ENCODE results near the gene LAMTOR2. TPM values are rescaled to one million over a fixed set of nuclear protein-coding genes. Genes with fewer than 3 reads are reported as not detected.

LAMTOR2 gene
- total and polyA plus RNA-seq, 2 donors (not counting 1 experiment from before 2014, with no cell fraction given), result 56.3 to 84.7 TPM

- Histone ChIP-seq H3K36me3 (ENCODE audit: control insufficient read depth, insufficient read depth, low read length) (no peaks in the 10 kb centered on the region), H3K4me1 (ENCODE audit: control insufficient read depth, extremely low read depth, insufficient read depth, low read length) (peaks cover 42% of the 10 kb centered on the region), H3K4me3 (replicated peaks in 1 of 4; ENCODE audit: control extremely low read depth in 1 of 4, insufficient read depth in 1 of 4, low read depth in 3 of 4, low read length in 4 of 4) (peak overlapping the region in 1 of 4 experiments; percentile 40), H3K4me2 (ENCODE audit: extremely low read depth, insufficient read depth, low read length) (peak overlapping the region; percentile 49), H4K20me1 (ENCODE audit: control insufficient read depth, extremely low read depth, insufficient read depth, low read length) (no peaks in the 10 kb centered on the region), H3K9ac (ENCODE audit: insufficient read depth, low read length) (peak overlapping the region; percentile 59), H2AFZ (ENCODE audit: low read length) (no peak overlapping the region), H3K79me2 (ENCODE audit: control insufficient read depth, insufficient read depth, low read length) (peaks cover 7% of the 10 kb centered on the region), H3K27me3 (ENCODE audit: control insufficient read depth, insufficient read depth, low read length) (no peaks in the 10 kb centered on the region), H3K9me3 (ENCODE audit: control insufficient read depth, insufficient read depth, low read depth, low read length) (no peaks in the 10 kb centered on the region), H3K27ac (ENCODE audit: insufficient read depth, low read length) (peak overlapping the region; percentile 92)
- peak in 1 of 2 donors; percentile 54 for DNase-seq (ENCODE audit: low read depth in 2 of 2)
- TF ChIP-seq CTCF (conservative IDR thresholded peaks at IDR 0.05 in 1 of 2, IDR thresholded peaks at IDR 0.05 in 1 of 2; ENCODE audit: low read depth in 1 of 2, low read length in 2 of 2), result no peak
Observed at GRCh38 chr1:156106624-156107488, 52.3 kb downstream of the LAMTOR2 start.

- Histone ChIP-seq H3K9me3 (ENCODE audit: control insufficient read depth, insufficient read depth, low read depth, low read length) (no peaks in the 10 kb centered on the region), H3K9ac (ENCODE audit: insufficient read depth, low read length) (no peak overlapping the region), H3K27ac (ENCODE audit: insufficient read depth, low read length) (no peak overlapping the region), H3K79me2 (ENCODE audit: control insufficient read depth, insufficient read depth, low read length) (peaks cover 5% of the 10 kb centered on the region), H2AFZ (ENCODE audit: low read length) (no peak overlapping the region), H3K36me3 (ENCODE audit: control insufficient read depth, insufficient read depth, low read length) (no peaks in the 10 kb centered on the region), H4K20me1 (ENCODE audit: control insufficient read depth, extremely low read depth, insufficient read depth, low read length) (no peaks in the 10 kb centered on the region), H3K4me2 (ENCODE audit: extremely low read depth, insufficient read depth, low read length) (no peak overlapping the region), H3K4me1 (ENCODE audit: control insufficient read depth, extremely low read depth, insufficient read depth, low read length) (peaks cover 37% of the 10 kb centered on the region), H3K4me3 (replicated peaks in 1 of 4; ENCODE audit: control extremely low read depth in 1 of 4, insufficient read depth in 1 of 4, low read depth in 3 of 4, low read length in 4 of 4) (no peak overlapping the region), H3K27me3 (ENCODE audit: control insufficient read depth, insufficient read depth, low read length) (no peaks in the 10 kb centered on the region)
- DNase-seq (ENCODE audit: low read depth in 2 of 2), result no peak
- TF ChIP-seq EZH2 (IDR thresholded peaks at IDR 0.05; ENCODE audit: low read length, missing control alignments), result no peak
- no peak for TF ChIP-seq CTCF (conservative IDR thresholded peaks at IDR 0.05 in 1 of 2, IDR thresholded peaks at IDR 0.05 in 1 of 2; ENCODE audit: low read depth in 1 of 2, low read length in 2 of 2)
Observed at GRCh38 chr1:156108057-156108456, 53.5 kb downstream of the LAMTOR2 start.

Other genes with a start within 250 kb of the LAMTOR2 start
- gene GON4L, start 197.6 kb upstream of the LAMTOR2 start, total RNA-seq, result 22.1 and 30.9 TPM in 2 replicates
- 20.2 and 20.3 TPM in 2 replicates for gene GON4L, start 197.6 kb upstream of the LAMTOR2 start, polyA plus RNA-seq
- gene SYT11, start 195.2 kb upstream of the LAMTOR2 start, total RNA-seq, result 30.3 and 71.3 TPM in 2 replicates
- gene SYT11, start 195.2 kb upstream of the LAMTOR2 start, polyA plus RNA-seq, result 36.8 and 53.7 TPM in 2 replicates
- gene RIT1, start 143.4 kb upstream of the LAMTOR2 start, total RNA-seq, result 25.2 and 33.4 TPM in 2 replicates
- 51.0 and 56.8 TPM in 2 replicates for gene RIT1, start 143.4 kb upstream of the LAMTOR2 start, polyA plus RNA-seq
- 18.2 and 24.6 TPM in 2 replicates for gene KHDC4, start 120.4 kb upstream of the LAMTOR2 start, total RNA-seq
- 19.5 and 25.4 TPM in 2 replicates for gene KHDC4, start 120.4 kb upstream of the LAMTOR2 start, polyA plus RNA-seq
- gene RXFP4, start 113.1 kb upstream of the LAMTOR2 start, total RNA-seq, result not detected in 2 replicates
- not detected in 2 replicates for gene RXFP4, start 113.1 kb upstream of the LAMTOR2 start, polyA plus RNA-seq
- 208 and 276 TPM in 2 replicates for gene ARHGEF2, start 76.2 kb upstream of the LAMTOR2 start, total RNA-seq
- 93.9 and 103 TPM in 2 replicates for gene ARHGEF2, start 76.2 kb upstream of the LAMTOR2 start, polyA plus RNA-seq
- 304 and 455 TPM in 2 replicates for gene SSR2, start 33.8 kb upstream of the LAMTOR2 start, total RNA-seq
- gene SSR2, start 33.8 kb upstream of the LAMTOR2 start, polyA plus RNA-seq, result 673 and 941 TPM in 2 replicates
- 8.7 and 11.1 TPM in 2 replicates for gene UBQLN4, start 984 bp upstream of the LAMTOR2 start, total RNA-seq
- 12.5 and 26.0 TPM in 2 replicates for gene UBQLN4, start 984 bp upstream of the LAMTOR2 start, polyA plus RNA-seq
- not detected in 2 replicates for gene RAB25, start 6.4 kb downstream of the LAMTOR2 start, total RNA-seq
- not detected in 2 replicates for gene RAB25, start 6.4 kb downstream of the LAMTOR2 start, polyA plus RNA-seq
- gene MEX3A, start 27.7 kb downstream of the LAMTOR2 start, total RNA-seq, result 1.5 and 1.7 TPM in 2 replicates
- 0.96 and 2.1 TPM in 2 replicates for gene MEX3A, start 27.7 kb downstream of the LAMTOR2 start, polyA plus RNA-seq
- 780 and 1,150 TPM in 2 replicates for gene LMNA, start 59.9 kb downstream of the LAMTOR2 start, total RNA-seq
- gene LMNA, start 59.9 kb downstream of the LAMTOR2 start, polyA plus RNA-seq, result 613 and 813 TPM in 2 replicates
- 0.77 and 0.99 TPM in 2 replicates for gene SEMA4A, start 98.8 kb downstream of the LAMTOR2 start, total RNA-seq
- 0.24 and 0.27 TPM in 2 replicates for gene SEMA4A, start 98.8 kb downstream of the LAMTOR2 start, polyA plus RNA-seq
- gene SLC25A44, start 139.3 kb downstream of the LAMTOR2 start, total RNA-seq, result 5.4 and 8.4 TPM in 2 replicates
- gene SLC25A44, start 139.3 kb downstream of the LAMTOR2 start, polyA plus RNA-seq, result 32.1 and 35.4 TPM in 2 replicates
- gene PMF1, start 158.2 kb downstream of the LAMTOR2 start, total RNA-seq, result 21.6 and 24.1 TPM in 2 replicates
- 46.8 and 57.6 TPM in 2 replicates for gene PMF1, start 158.2 kb downstream of the LAMTOR2 start, polyA plus RNA-seq
- gene BGLAP, start 187.4 kb downstream of the LAMTOR2 start, total RNA-seq, result 0.26 and 0.50 TPM in 2 replicates
- gene BGLAP, start 187.4 kb downstream of the LAMTOR2 start, polyA plus RNA-seq, result 0.12 and 0.34 TPM in 2 replicates
- 0.26 and 0.33 TPM in 2 replicates for gene PAQR6, start 193.3 kb downstream of the LAMTOR2 start, total RNA-seq
- gene PAQR6, start 193.3 kb downstream of the LAMTOR2 start, polyA plus RNA-seq, result 0.05 and 0.17 TPM in 2 replicates
- gene SMG5, start 228.0 kb downstream of the LAMTOR2 start, total RNA-seq, result 47.3 and 65.9 TPM in 2 replicates
- gene SMG5, start 228.0 kb downstream of the LAMTOR2 start, polyA plus RNA-seq, result 18.6 and 21.6 TPM in 2 replicates
- gene TMEM79, start 229.5 kb downstream of the LAMTOR2 start, total RNA-seq, result 2.8 and 3.6 TPM in 2 replicates
- gene TMEM79, start 229.5 kb downstream of the LAMTOR2 start, polyA plus RNA-seq, result 1.1 and 1.5 TPM in 2 replicates
- 71.9 and 93.5 TPM in 2 replicates for gene GLMP, start 240.9 kb downstream of the LAMTOR2 start, total RNA-seq
- 40.4 and 46.3 TPM in 2 replicates for gene GLMP, start 240.9 kb downstream of the LAMTOR2 start, polyA plus RNA-seq
- gene VHLL, start 244.5 kb downstream of the LAMTOR2 start, total RNA-seq, result not detected in 2 replicates
- gene VHLL, start 244.5 kb downstream of the LAMTOR2 start, polyA plus RNA-seq, result not detected in 2 replicates

All from fibroblast of lung (primary cell).